Measurements from ENCODE around the gene GGTA1.
A peak's percentile ranks its signal among the peaks of the same experiment; 100 is the strongest.
"Not testable (repeated sequence)": the region's sequence is repeated elsewhere in the genome, so short reads cannot be mapped to it uniquely, and the experiment has no call there.

Gene GGTA1

GRCh38 chr9:121498487-121499176 lies 1.0 kb downstream of the GGTA1 start:
- no peak for DNase-seq

DNA sequence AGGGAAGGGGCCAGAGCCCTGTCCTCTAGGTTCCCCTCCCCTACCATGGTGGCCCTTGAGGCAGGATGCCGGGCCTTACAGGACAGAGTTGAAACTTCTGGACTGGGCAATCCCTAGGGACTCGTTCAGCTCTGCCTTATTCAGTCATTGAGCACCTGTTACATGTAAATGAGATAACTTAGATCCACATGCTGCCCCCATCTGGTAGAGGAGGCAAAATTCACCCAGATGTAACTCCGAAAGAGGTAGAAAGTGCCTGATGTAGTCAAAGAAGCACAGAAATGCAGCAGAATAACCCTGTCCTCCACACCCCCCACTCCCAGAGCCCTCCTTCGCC lies 1.5 kb downstream of the GGTA1 start:
- peak; percentile 73 for DNase-seq

DNA sequence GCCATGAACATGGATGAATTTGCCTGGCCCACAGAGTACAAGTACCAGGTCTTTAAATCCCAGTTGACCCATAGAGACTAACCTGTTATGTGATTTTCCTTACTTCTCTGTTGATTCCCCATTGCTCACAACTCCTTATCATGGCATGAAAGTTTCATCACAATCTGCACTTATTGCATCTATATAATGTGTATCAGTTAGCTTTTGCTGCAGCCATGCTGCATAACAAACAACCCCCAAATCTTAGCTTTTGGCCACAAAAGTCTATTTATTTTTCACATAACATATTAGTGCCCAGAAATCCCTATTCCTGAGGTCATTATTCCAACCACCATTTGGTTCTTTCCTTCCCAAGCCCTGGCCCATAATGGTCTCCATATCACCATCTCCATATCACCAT lies 3.7 kb downstream of the GGTA1 start:
- DNase-seq = no peak

DNA sequence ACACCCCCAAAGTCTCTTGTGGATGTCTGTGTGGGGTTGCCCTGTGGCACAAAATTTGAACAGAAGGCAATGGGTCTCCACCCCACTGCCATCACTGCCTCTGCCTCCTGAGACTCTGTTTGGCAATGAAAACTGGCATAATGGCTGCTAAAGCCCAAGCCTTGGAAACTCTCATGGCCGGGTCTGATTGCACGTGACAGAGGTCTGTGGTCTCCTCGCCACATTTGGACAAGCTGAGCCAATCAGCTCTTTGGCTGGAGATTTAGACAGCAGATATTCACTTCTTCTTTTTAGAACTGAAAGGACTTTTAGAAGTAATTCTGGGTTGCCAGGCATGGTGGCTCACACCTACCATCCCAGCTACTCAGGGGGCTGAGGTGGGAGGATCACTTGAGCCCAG lies 5.5 kb downstream of the GGTA1 start:
- no peak for DNase-seq

GRCh38 chr9:121491111-121491510 lies 8.5 kb downstream of the GGTA1 start:
- DNase-seq = no peak

DNA sequence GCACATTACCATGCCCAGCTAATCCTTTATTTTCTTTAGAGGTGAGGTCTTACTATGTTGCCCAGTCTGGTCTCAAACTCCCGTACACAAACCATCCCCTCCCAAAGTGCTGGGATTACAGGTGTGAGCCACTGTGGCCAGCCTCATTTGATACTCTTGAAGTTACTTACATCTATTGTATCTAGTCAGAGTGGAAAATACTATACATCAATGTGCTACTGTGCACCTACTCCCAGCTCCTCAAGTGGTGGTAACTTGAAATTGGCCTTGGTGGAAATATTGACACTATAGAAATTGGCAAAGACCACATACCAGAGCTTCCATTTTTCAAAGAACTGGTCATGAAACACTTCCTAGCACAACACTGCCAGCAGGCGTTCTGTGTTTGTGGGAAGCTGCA lies 10.3 kb downstream of the GGTA1 start:
- no peak for DNase-seq

DNA sequence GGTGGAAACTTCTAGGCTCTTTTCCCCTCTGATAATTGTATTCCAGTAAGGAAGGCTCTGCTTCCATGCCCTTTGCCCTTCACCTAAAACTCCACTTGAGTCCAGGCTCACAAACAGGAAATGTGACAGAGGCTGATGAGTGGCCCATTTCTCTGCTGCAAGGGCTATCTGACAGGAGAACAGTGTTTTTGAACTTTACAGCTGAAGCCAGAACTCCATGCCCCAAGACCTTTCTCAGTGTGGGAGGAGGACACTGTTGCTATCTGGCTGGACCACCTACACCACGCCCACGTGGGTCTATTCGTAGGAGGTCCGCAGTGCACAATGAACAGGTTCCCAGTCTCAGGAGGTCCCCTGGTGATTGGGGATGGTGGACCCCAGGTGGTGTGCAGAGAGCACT lies 13.6 kb downstream of the GGTA1 start:
- DNase-seq = no peak

DNA sequence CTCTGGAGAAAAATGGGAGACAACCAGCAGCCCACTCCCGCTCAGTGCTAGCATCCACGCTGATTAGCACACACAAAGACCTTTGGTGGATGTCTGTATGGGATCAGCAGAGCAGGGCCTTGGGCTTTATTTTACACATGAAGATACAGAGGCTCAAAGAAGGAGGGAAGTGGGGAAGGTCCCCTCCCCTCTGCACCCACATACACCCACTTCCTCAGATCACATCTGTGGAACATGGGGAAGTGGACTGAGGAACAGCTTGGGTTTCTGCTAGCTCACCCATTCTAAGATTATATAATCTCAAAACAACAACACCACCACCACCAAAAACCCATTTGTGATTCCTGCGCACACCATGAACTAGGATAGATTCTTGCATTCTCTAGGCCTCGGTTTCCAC lies 14.0 kb downstream of the GGTA1 start:
- DNase-seq = no peak

DNA sequence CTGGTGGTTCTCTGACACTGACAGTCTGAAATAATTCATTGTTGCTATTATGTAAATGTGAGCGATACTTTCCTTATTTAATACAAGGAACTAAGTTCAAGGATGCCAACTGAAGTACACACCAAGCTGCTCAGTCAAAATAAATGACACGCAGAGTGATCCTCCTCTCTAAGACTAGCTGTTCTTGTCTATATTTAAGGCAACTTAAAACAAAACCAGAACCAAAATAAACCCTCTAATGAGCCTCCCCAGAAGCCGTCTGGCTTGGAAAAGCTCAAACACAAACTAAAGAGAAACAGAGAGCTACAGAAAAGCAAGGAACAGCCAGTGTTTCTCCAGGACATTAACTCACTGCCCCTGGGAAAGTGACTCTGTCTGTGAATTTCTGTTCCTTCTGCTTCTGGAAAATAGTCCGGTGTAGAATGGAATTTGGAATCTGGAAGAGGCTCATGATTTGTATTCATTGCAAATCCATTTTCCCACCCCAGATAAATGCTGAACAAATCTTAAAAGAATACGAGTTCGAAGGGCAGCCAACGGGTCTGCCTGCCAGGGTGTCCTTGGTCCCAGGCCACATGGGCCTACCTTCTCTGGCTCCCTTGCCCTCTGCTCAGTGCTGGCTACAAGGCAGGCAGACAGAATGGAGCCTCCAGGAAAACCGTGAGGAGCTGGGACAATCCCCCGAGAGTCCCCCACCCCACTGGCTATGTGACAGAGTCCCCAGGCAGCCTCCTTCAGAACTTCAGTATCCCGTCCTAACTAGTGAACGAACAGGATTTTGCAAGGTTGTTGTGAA lies 14.8 kb downstream of the GGTA1 start:
- no peak for DNase-seq

GRCh38 chr9:121483473-121484031 lies 16.1 kb downstream of the GGTA1 start:
- DNase-seq = no peak

DNA sequence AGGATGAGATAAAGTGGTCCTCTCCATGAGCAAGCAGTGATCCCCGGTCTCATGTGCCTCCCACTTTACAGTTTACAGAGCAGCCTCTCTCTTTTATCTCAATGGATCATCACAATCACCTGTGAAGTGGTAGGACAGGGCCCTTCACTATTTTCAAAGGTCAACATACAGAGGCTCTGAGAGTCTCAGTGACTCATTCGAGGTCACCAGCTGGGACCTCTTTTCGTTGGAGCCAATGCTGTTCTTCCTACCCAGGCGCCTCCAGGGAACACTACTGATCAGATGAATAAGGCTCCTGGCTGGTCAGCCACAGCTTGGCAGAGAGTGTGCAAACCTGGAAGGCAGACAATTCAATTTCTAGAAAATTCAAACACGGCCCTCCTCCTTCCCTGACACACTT lies 16.6 kb downstream of the GGTA1 start:
- no peak for DNase-seq

DNA sequence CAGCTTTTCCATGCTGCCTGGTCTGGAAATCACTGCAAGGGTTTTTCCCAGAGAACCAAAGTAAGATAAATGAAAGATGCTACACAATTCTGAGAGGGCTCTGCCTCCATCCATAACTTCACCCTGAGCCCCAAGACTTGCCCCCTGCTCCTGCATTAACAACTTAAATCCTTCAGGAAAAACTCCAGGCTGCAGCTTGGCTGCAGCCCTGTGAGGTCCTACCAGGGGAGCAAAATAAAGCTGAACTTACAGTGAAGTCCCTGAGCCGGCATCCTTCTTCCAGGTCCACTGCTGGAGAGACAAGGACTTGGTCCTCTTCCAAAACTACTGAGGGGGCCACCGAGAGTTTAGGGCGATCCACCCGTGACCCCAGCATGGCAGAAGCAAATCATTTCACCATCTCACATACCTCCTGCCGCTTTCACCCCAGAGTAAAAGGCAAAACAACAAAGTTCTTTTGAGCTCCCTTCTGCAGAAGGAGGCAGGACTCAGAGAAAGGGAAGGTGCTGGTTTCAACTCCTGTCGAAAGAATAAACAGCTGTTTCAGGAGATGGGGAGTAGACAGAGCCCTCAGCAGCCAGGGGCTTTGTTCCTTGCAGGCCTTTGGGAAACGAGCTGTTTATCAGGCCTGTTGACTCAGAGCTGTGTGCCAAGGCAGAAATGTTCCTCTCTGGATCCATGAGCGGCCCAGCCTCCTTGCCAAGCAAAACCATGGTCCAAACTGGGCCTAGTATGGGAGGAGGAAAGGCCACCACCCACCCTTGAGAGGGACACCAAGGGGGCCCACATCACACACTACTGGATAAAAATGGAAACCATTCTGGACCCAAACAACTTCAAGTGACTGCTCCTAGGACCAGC lies 20.6 kb downstream of the GGTA1 start:
- DNase-seq = no peak

- DNase-seq = no peak
Observed at GRCh38 chr9:121476156-121476555, 23.5 kb downstream of the GGTA1 start.

GRCh38 chr9:121474231-121474947 lies 25.3 kb downstream of the GGTA1 start:
- no peak for DNase-seq

DNA sequence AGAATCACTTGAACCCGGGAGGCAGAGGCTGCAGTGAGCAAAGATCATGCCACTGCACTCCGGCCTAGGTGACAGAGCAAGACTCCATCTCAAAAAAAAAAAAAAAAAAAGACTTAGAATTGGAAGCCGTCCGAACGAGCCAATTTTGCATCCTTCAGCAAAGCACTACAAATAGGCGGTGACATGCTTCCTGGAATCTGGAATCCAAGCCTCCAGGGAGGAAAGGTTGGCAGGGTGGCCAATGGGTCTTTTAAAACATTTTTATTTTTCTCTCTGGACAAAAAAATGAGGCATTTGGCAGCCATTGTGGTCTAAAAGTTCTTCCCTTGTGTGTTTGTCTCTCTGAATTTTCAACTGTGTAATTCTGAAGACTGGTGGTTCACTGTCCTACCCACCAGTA lies 26.4 kb downstream of the GGTA1 start:
- no peak for DNase-seq

GRCh38 chr9:121472446-121472845 lies 27.2 kb downstream of the GGTA1 start:
- no peak for DNase-seq

GRCh38 chr9:121466142-121466541 lies 33.5 kb downstream of the GGTA1 start:
- DNase-seq = no peak

DNA sequence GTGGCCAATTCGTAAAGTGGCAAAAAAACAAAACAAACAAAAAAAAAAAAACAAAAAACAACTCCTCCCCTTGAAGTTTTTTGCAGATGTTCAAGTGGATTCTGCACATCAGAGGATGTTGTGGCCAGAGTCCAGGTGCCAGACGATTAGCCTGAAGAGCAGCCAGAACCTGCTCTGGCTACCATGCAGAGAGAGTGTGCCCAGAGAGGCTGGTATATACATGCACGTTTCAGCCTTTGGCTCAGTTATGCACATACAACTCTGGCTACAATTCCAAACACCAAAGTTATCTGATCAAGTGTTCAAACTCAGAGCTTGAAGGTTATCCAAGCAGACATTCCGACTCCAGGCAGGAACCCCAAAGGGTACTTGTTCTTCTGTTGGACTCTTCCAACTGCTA lies 34.7 kb downstream of the GGTA1 start:
- DNase-seq = no peak

DNA sequence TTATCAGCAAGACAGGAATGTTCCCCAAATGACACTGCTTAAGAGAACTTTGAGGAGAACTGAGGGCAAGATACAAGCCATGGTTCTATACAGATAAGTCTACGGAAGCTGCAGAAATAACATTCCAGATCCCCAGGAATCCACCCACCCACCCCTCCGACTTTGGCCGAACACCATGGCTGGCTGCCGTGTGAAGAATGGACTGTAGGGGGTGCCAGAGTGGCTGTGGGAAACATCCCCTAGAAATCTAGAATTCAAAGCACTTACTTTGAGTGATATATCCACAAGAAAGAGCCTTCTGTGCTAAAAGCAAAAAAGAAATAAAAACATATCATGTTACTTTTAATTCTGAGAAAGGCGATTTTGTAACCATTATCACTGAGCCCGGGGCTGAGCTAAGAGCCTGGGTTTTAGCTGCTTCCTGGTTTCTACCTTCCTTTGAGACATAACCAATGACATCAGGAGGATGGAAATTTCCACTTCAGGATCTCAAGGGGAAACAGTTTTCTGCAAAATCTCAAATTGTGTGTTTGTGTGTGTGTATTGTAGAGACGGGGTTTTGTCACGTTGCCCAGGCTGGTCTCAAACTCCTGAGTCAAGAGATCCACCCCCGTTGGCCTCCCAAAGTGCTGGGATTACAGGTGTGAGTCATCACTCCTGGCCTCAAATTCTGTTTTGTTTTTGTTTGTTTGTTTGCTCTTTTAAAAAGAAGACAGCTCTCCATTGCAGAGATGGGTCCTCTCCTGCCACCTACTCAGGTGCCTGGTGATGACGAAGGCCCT lies 36.4 kb downstream of the GGTA1 start:
- peak; percentile 23 for DNase-seq

- DNase-seq = no peak
Observed at GRCh38 chr9:121459513-121459912, 40.1 kb downstream of the GGTA1 start.

DNA sequence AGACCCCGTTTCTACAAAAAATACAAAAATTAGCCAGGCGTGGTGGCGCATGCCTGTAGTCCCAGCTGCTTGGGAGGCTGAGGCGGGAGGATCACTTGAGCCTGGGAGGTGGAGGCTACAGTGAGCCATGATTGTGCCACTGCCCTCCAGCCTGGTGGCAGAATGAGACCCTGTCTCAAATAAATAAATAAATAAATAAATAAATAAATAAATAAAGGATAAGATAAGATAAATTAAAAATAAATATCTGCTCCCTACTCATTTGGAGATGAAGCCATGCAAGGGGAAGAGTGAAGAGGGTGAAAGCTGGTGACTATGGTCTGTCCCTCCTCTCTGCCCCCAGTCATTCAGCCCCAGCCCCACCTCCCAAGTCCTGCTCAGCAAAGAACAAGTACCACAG lies 41.2 kb downstream of the GGTA1 start:
- DNase-seq = not testable (repeated sequence)
